HG02970 (cell line): ENCODE results near the gene ST14.

Experiments used
- ATAC-seq: cut with Tn5 transposase; IDR thresholded peaks from one replicate; pipeline ENCODE4 v1.9.1; 2021; ENCODE audit warnings: mild to moderate bottlenecking, moderate library complexity, moderate number of reproducible peaks; ENCODE audit not compliant: unreplicated experiment, low FRiP score

Gene ST14

DNA sequence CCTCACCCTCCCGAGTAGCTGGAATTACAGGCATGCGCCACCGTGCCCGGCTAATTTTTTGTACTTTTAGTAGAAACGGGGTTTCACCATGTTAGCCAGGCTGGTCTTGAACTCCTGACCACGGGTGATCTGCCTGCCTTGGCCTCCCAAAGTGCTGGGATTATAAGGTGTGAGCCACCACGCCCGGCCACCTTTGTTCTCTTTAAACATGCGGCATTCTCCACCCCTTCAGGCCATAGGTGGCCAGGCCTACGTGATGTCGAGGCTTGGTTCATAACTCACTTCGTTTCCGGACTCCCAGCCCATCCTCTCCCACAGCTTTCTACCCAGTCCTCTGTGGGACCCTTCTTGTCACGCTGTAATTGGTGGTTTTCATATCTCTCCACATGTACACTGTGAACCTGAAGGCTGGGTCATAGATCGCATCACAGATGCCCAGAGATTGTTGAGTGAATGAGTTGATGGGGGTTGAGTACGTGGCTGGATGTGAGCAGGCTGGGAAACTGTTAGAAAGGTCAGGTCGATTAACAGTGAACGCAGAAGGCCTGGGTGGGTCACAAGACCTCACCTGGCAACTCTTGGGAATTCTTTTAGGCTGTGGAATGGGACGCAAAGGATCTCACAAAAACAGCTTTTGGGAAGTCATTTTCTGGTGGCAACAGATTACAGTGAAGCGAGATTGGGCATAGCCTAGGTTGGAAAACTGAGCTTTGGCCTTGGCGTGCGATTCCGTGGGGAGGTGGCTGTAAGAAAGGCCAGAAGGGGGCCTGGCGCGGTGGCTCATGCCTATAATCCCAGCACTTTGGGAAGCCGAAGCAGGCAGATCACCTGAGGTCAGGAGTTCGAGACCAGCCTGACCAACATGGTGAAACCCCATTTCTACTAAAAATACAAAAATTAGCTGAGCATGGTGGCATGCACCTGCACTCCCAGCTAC, 44.5 kb downstream of the ST14 start:
- ATAC-seq: no peak

- no peak for ATAC-seq
Measured at GRCh38 chr11:130204703-130205095, 45.1 kb downstream of the ST14 start.

GRCh38 chr11:130206141-130206540, 46.6 kb downstream of the ST14 start:
- no peak for ATAC-seq

DNA sequence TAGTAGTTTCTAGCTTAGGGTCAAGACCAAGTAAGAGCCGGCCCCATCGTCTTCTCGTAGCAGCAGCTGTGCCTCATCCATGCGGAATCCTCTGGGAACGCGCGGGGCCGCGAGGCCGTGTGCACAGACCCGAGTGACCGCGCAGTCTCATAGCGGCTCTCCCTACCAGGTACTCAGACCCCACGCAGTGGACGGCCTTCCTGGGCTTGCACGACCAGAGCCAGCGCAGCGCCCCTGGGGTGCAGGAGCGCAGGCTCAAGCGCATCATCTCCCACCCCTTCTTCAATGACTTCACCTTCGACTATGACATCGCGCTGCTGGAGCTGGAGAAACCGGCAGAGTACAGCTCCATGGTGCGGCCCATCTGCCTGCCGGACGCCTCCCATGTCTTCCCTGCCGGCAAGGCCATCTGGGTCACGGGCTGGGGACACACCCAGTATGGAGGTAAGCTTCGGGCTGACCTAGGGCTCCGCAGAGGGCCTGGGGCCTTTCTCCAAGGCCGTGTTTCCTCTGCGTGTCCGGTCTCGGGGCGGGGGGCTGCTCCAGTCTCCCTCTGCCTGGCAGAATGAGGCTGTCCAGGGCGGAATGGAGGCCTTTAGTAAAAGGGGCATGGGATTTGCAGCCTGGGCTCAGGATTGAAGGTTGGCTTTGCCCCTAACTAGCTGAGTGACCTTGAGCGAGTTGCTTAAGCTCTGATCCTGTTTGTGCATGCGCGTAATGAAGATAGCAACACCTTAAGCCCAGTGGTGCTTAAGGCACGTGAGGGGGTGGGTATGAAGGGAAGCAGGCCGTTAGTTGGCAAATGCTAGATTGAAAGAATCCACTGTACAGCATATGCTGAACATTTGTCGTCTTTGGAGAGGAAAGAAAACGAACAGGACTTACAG, 48.9 kb downstream of the ST14 start:
- ATAC-seq: no peak

GRCh38 chr11:130209128-130209932, 49.7 kb downstream of the ST14 start:
- ATAC-seq: no peak

GRCh38 chr11:130209954-130210854, 50.6 kb downstream of the ST14 start:
- no peak for ATAC-seq

DNA sequence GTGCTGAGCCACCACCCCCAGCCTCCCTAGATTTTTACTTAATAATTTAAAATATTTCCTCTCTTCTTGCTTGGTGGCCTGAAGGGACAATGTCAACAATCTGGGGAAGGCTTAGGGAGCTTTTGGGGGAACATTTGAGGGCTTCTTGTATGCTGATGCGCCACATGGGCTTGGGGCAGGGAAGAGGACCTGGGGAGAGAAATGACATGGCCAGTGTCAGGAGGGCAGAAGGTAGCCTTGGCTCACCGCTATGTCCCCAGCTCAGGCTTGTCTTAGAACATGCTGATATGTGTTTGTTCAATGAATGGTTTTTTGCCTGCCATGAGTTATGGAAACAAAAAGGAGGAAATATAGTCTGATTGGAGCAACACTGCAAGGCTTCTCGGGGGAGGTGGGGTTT, 51.6 kb downstream of the ST14 start:
- no peak for ATAC-seq

DNA sequence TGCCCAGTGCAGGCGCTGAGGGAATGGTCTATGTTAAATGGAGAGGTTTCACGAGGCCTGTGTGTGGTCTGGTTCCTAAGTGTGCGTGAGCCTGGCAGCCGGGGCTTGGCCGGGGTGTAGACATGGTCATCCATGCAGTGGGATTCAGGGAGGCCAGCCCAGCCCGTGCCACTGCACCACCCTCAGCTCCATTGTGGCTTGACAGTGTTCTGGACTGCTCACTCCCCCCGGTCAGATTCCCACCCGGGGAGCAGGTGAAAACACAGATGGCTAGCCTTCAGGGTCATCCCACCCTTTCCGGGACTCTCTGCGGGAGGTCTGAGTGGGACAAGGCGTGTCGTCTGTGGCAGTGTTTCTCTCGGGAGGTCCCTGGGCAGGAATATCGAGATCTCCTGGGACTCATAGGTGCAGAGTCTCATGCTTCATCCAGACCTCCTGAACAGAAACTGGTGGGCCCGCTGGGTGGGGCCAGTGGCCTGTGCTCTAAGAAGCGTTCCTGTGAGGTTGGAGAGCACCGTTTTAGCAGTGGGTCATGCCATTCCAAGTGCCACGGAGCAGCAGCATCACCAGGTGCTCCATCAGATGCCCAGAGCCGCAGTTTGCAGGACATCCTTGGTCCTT, 52.3 kb downstream of the ST14 start:
- no peak for ATAC-seq

- no peak for ATAC-seq
Measured at GRCh38 chr11:130212431-130212961, 52.9 kb downstream of the ST14 start.

GRCh38 chr11:130213143-130213978, 53.8 kb downstream of the ST14 start:
- peak; percentile 75 for ATAC-seq

GRCh38 chr11:130213979-130214281, 54.3 kb downstream of the ST14 start:
- no peak for ATAC-seq

DNA sequence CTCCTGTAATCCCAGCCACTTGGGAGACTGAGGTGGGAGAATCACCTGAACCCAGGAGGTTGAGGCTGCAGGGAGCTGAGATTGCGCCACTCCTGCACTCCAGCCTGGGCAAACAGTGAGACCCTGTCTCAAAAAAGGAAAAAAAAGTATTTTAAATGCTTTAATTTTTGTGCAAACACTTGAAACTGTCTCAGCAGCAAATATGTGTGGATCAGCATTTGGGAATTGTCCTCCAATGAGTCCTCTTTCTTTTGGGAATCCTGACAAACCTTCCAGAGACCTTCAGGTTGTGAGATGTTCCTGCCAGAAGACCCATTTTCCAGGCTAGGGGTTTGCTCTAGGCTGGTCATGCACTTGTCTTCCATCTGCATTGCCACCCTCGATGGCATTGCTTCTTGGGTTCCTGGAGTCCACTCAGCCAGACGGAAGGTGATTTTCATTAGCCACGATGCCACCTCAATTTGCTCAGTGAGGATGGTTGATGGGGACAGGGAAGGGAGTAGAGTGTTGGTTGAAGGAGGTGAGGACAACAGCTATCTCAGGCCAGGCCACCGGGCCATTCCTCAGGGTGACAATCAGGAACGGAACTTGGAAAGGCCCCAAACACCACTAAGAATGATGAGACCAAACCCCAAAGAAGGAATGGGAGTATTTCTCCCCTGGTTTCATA, 55.4 kb downstream of the ST14 start:
- no peak for ATAC-seq

GRCh38 chr11:130215531-130216220, 56.1 kb downstream of the ST14 start:
- ATAC-seq: no peak

- no peak for ATAC-seq
Measured at GRCh38 chr11:130216221-130216550, 56.6 kb downstream of the ST14 start.

DNA sequence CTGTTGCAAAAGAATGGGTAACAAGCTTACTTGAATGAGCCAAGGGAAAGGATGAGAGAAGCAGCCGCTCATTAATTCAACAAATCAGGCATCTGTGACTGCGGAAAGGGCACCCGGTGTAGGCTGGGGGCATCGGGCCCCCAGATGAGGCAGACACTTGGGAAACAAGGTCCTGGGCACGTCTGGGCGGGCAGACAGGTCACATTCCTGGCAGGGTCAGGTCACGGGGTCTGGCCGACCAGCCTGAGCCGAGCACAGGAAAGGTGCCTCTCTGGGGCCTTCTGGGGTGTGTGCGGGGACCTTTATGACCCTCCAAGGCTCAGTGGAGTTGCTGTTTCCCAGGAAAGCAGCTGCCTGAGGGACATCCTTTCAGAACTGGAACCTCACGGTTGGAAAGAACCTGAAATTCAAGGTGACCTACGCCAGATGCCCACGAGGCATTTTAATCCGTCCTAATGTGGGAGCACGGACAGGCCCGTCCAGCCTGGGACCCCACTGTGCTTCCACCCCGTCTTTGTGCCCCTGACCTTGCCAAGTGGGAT, 57.1 kb downstream of the ST14 start:
- ATAC-seq: no peak

- no peak for ATAC-seq
Measured at GRCh38 chr11:130217133-130218031, 57.8 kb downstream of the ST14 start.
